Endothelial cell of umbilical vein (primary cell): ENCODE results near the gene CMIP. TPM values are rescaled to one million over a fixed set of nuclear protein-coding genes. Genes with fewer than 3 reads are reported as not detected.

Experiments used
- BruUV-seq: library from RNA; stranded (reverse); fragments of 400-500 nt; replicated peaks from 2 replicates; lab custom pipeline; 2021; lab: Mats Ljungman, UMichigan
- CTCF ChIA-PET: fragments of 300-600, 350-600 bp; sonication (Branson Sonifier 250); formaldehyde crosslinking; loops from one replicate; lab custom pipeline; 2021; ENCODE audit warnings: antibody characterized with exemption, inconsistent platforms; lab: Charles Lee
- POLR2A ChIA-PET: fragments of 300-600, 350-600 bp; sonication (Branson Sonifier 250); formaldehyde crosslinking; loops from one replicate; lab custom pipeline; 2021; ENCODE audit warnings: antibody characterized with exemption, inconsistent platforms; lab: Charles Lee
- DNase-seq: peaks from one replicate; pipeline ENCODE4 v3.0.0-alpha.2; 2011; ENCODE audit warnings: low read depth, low spot score
- FAIRE-seq: peaks from 2 replicates; lab custom pipeline; 2011; peaks lifted over from hg19 to GRCh38; lab: Jason Lieb, UNC
- H2AFZ ChIP-seq: 2 replicates; pipeline ENCODE4 v1.6.0; 2012; ENCODE audit warnings: low read depth, low read length, control low read depth, inconsistent platforms
- H3K27ac ChIP-seq: 2 replicates; pipeline ENCODE4 v1.5.1; 2011; ENCODE audit warnings: low read depth, mild to moderate bottlenecking, control low read depth, low read length, moderate library complexity; ENCODE audit not compliant: insufficient read depth
- H3K27me3 ChIP-seq, 2 experiments: 2 replicates each; pipeline versions ENCODE4 v1.6.0 to v1.6.1; 2011; ENCODE audit warnings: low read length in 2 of 2, mixed read lengths in 1 of 2; ENCODE audit not compliant: control insufficient read depth in 2 of 2, insufficient read depth in 2 of 2
- H3K36me3 ChIP-seq, 2 experiments: 2 replicates in 1 of 2; 3 replicates in 1 of 2; pipeline ENCODE4 v1.5.1; 2011; ENCODE audit warnings: low read length in 2 of 2, mild to moderate bottlenecking in 1 of 2, moderate library complexity in 1 of 2; ENCODE audit not compliant: control insufficient read depth in 2 of 2, insufficient read depth in 2 of 2; ENCODE audit errors: extremely low read depth in 1 of 2
- H3K4me1 ChIP-seq: 3 replicates; pipeline ENCODE4 v1.5.1; 2011; ENCODE audit warnings: mild to moderate bottlenecking, low read length; ENCODE audit not compliant: control insufficient read depth, insufficient read depth; ENCODE audit errors: extremely low read depth
- H3K4me2 ChIP-seq: 2 replicates; pipeline ENCODE4 v1.6.1; 2011; ENCODE audit warnings: low read length, control low read depth, mixed read lengths; ENCODE audit not compliant: insufficient read depth
- H3K4me3 ChIP-seq, 3 experiments: fragments of 200-600 bp in 1 of 3; sonication (generic), shearing (Covaris generic) in 1 of 3; replicated peaks in 1 of 3; 2 replicates each; pipeline ENCODE4 v1.5.1; 2011 to 2016; ENCODE audit warnings: control low read depth in 3 of 3, low read length in 3 of 3, mild to moderate bottlenecking in 2 of 3, inconsistent platforms in 1 of 3, low read depth in 1 of 3, moderate library complexity in 1 of 3; ENCODE audit not compliant: insufficient read depth in 1 of 3
- H3K79me2 ChIP-seq: 2 replicates; pipeline ENCODE4 v1.6.0; 2012; ENCODE audit warnings: low read length, inconsistent platforms; ENCODE audit not compliant: control insufficient read depth, insufficient read depth
- H3K9ac ChIP-seq: replicated peaks from 2 replicates; pipeline ENCODE3; 2011; ENCODE audit warnings: low read length, control low read depth; ENCODE audit not compliant: insufficient read depth; ENCODE audit errors: extremely low read depth
- H3K9me1 ChIP-seq: replicated peaks from 3 replicates; pipeline ENCODE4 v1.6.0; 2011; ENCODE audit warnings: mild to moderate bottlenecking, low read length; ENCODE audit not compliant: control insufficient read depth, insufficient read depth; ENCODE audit errors: extremely low read depth
- H3K9me3 ChIP-seq: replicated peaks from 2 replicates; pipeline ENCODE4 v1.5.1; 2012; ENCODE audit warnings: low read length, inconsistent platforms; ENCODE audit not compliant: control insufficient read depth, insufficient read depth
- H4K20me1 ChIP-seq: replicated peaks from 2 replicates; pipeline ENCODE3; 2011; ENCODE audit warnings: mild to moderate bottlenecking, low read length; ENCODE audit not compliant: control insufficient read depth, insufficient read depth; ENCODE audit errors: extremely low read depth
- EZH2 ChIP-seq: IDR thresholded peaks from 2 replicates; pipeline ENCODE4 v1.6.1; 2012; ENCODE audit warnings: borderline replicate concordance, low read depth, mild to moderate bottlenecking, moderate library complexity, low read length, inconsistent platforms; ENCODE audit not compliant: severe bottlenecking
- GATA2 ChIP-seq: IDR thresholded peaks from 2 replicates; pipeline ENCODE4 v1.7.0; 2011; ENCODE audit warnings: low read depth, mild to moderate bottlenecking, moderate library complexity, mixed read lengths, low read length; ENCODE audit not compliant: insufficient read length, insufficient read depth
- MYC ChIP-seq: IDR thresholded peaks from one replicate; pipeline ENCODE4 v1.6.1; 2011; ENCODE audit warnings: mild to moderate bottlenecking, low read depth, low read length
- dilution Hi-C: fragments of 300-500 bp; cut with MboI; formaldehyde crosslinking; loops from one replicate; pipeline ENCODE4 v1.15.0; 2019; ENCODE audit warnings: low sequenced_read_pairs; ENCODE audit not compliant: extremely low pct_ligation_motif_present
- intact Hi-C: fragments of 100-400 bp; cut with micrococcal nuclease; formaldehyde crosslinking; loops from one replicate; pipeline ENCODE4 v1.10.0; 2022
- polyA plus RNA-seq, 4 experiments: library from polyadenylated mRNA; depleted of rRNA in 3 of 4; stranded (reverse) in 3 of 4; unstranded in 1 of 4; fragments of >200 nt; gene quantifications; 2 replicates each; pipeline versions ENCODE4 v1.2.1 to v1.2.3, GENCODE V29; 2011 to 2012; ENCODE audit warnings: missing spikeins in 1 of 4
- total RNA-seq: library from RNA; stranded (reverse); gene quantifications from 2 replicates; pipeline ENCODE4 v1.2.3, GENCODE V29; 2021
- TF ChIP-seq, protein P1 (sequence below): IDR thresholded peaks from 2 replicates; pipeline ENCODE4 v1.6.1; 2011; ENCODE audit not compliant: insufficient read depth, insufficient read length

Gene CMIP
- total and polyA plus RNA-seq, 2 donors (not counting 3 experiments of a cell fraction or from before 2014, with no cell fraction given), result 29.0 to 101 TPM

DNA sequence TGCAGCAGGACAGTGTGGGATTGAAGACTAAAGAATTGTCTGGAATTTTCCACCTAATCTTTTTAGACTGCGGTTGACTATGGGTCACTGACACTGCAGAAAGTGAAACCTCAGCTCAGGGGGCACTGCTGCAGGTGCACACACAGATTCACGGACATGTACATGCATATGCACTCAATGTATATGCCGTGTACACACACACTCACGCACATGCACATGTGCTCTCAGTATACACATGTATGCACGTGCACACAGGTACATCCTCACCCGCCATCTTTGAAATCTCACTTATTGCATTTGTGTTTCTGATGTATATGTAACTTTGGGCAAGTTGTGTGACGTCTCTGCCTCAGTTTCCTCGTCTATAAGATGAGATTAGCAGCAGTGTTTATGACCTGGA lies 27.3 kb downstream of the CMIP start:
- H3K9me1 ChIP-seq, result no peaks in the 10 kb centered on the region
- no peaks in the 10 kb centered on the region for H3K9me3 ChIP-seq
- FAIRE-seq (no peak), DNase-seq (no peak)
- BruUV-seq, result no TSS peak
- no peak overlapping the region for H3K4me3 ChIP-seq
- no peaks in the 10 kb centered on the region for H4K20me1 ChIP-seq
- H3K4me2 ChIP-seq, result no peak overlapping the region
- peaks cover 26% of the 10 kb centered on the region for H3K4me1 ChIP-seq
- H3K27ac ChIP-seq, result no peak overlapping the region
- ChIA-PET POLR2A (no interaction called here), CTCF (interaction anchor here (1.2 to 2.1 kb wide), 3 partner anchors 10 to 86 kb away, joined by 3 to 9 read pairs (median 5); no protein-coding TSS in a partner anchor)
- dilution Hi-C loops (loop anchor here (25.0 kb wide), 1 partner anchor 110 kb away; no protein-coding TSS in a partner anchor), intact Hi-C loops (loop anchor here (2.0 kb wide), 1 partner anchor 41 kb away; no protein-coding TSS in a partner anchor)
- no peaks in the 10 kb centered on the region for H3K27me3 ChIP-seq
- TF ChIP-seq MYC, result no peak
- TF ChIP-seq GATA2, result no peak
- no peak overlapping the region for H2AFZ ChIP-seq
- H3K36me3 ChIP-seq, result no peaks in the 10 kb centered on the region
- H3K9ac ChIP-seq, result no peak overlapping the region
- peaks cover 72% of the 10 kb centered on the region for H3K79me2 ChIP-seq

DNA sequence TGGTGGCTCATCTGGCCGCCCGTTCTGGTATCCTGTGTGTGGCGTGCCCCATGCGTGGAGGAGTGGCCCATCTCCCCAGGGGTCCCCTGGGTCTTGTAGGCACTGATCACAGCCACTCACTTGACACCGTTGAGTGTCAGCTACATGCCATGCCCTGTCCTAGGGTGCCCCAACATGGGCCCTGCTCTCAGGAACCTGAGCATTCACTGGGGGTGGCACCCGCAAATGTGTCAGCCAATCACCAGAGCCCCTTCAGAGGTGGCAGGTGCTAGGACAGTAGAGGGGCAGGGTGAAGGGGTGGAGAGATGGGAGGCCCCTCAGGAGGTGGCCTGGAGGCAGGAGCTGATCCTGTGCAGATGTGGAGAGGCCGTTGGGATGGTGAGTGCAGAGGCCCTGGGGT lies 27.8 kb downstream of the CMIP start:
- no peak overlapping the region for H3K4me2 ChIP-seq
- peaks cover 69% of the 10 kb centered on the region for H3K79me2 ChIP-seq
- no peak overlapping the region for H3K27ac ChIP-seq
- no peak overlapping the region for H3K4me3 ChIP-seq
- no peak overlapping the region for H2AFZ ChIP-seq
- H3K27me3 ChIP-seq, result no peaks in the 10 kb centered on the region
- H4K20me1 ChIP-seq, result no peaks in the 10 kb centered on the region
- dilution Hi-C loops (loop anchor here (25.0 kb wide), 1 partner anchor 110 kb away; no protein-coding TSS in a partner anchor), intact Hi-C loops (loop anchor here (2.0 kb wide), 1 partner anchor 40 kb away; no protein-coding TSS in a partner anchor)
- H3K9me3 ChIP-seq, result no peaks in the 10 kb centered on the region
- TF ChIP-seq EZH2 (no peak), GATA2 (no peak)
- TF ChIP-seq, protein P1, sequence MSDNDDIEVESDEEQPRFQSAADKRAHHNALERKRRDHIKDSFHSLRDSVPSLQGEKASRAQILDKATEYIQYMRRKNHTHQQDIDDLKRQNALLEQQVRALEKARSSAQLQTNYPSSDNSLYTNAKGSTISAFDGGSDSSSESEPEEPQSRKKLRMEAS, result no peak
- H3K4me1 ChIP-seq, result peaks cover 31% of the 10 kb centered on the region
- CTCF ChIA-PET, result interaction anchor here (0.6 to 2.2 kb wide), 9 partner anchors 9 to 107 kb away, joined by 3 to 17 read pairs (median 5); no protein-coding TSS in a partner anchor
- DNase-seq, result no peak
- BruUV-seq, result no TSS peak
- no peaks in the 10 kb centered on the region for H3K36me3 ChIP-seq
- no peak overlapping the region for H3K9ac ChIP-seq
- no peaks in the 10 kb centered on the region for H3K9me1 ChIP-seq
- no peak for FAIRE-seq
- POLR2A ChIA-PET, result interaction anchor here (1.0 kb wide), 1 partner anchor 29 kb away, joined by 4 read pairs; no protein-coding TSS in a partner anchor
